ENCODE data around the gene RNF146.
"Not testable (repeated sequence)": the region's sequence is repeated elsewhere in the genome, so short reads cannot be mapped to it uniquely, and the experiment has no call there.

RNF146 gene

GRCh38 chr6:127301199-127301700 lies 34.6 kb downstream of the RNF146 start:
- Histone ChIP-seq H3K4me1 (ENCODE audit: control insufficient read depth, insufficient read depth, low read length) (no peaks in the 10 kb centered on the region), H3K9me3 (ENCODE audit: control insufficient read depth, low read length) (no peaks in the 10 kb centered on the region), H3K27ac (ENCODE audit: insufficient read depth, low read depth, low read length, poor library complexity, severe bottlenecking) (no peak overlapping the region), H3K4me3 (ENCODE audit: insufficient read depth, low read depth, low read length) (no peak overlapping the region), H3K36me3 (ENCODE audit: control insufficient read depth, insufficient read depth, low read length) (no peaks in the 10 kb centered on the region), H3K27me3 (ENCODE audit: control insufficient read depth, insufficient read depth, low read length, poor library complexity, severe bottlenecking) (no peaks in the 10 kb centered on the region)
- 96% methylated on average over 2 to 5 of the region's 6 CpGs for WGBS, 2 experiments

DNA sequence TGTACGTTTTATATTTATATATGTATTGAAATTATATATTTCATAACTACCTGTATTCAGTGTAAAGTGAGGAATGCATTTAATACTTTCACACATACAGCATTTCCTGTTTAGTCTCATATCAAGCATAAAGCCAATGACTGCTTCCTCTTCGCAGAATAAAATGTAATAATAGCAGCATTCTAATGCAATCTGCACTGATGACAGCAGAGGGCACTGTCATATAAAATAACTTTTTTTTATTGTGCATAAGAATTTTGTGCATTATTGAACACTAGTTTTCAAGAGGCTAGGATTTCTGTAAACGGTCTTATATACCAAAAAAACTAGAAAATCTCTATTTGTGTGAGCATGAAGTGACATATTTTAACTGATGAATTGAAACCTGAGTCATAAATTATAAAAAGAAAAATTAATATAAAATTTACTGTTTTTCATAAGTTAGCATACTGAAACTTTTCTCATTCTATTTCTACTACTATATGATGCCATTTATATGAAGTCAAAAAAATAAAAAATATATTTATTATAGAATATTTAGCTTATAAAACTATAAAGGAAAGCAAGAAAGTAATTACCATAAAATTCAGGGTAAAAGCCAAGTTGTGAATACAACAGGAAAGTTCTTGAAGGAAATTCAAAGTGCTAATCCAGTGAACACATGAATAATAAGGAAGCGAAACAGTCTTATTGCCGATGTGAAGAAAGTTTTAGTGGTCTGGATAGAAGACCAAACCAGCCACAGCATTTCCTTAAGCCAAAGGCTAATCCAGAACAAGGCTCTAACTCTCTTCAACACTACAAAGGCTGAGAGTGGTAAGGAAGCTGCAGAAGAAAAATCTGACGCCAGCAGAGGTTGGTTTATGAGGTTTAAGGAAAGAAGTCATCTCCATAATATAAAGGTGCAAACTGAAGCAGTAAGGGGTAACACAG lies 36.3 kb downstream of the RNF146 start:
- no peaks in the 10 kb centered on the region for H3K36me3 ChIP-seq (ENCODE audit: control insufficient read depth, insufficient read depth, low read length)

GRCh38 chr6:127303917-127304316 lies 37.3 kb downstream of the RNF146 start:
- 93% methylated on average over 3 of the region's 3 CpGs for WGBS, 2 experiments
- Histone ChIP-seq H3K4me3 (ENCODE audit: insufficient read depth, low read depth, low read length) (no peak overlapping the region), H3K36me3 (ENCODE audit: control insufficient read depth, insufficient read depth, low read length) (no peaks in the 10 kb centered on the region), H3K4me1 (ENCODE audit: control insufficient read depth, insufficient read depth, low read length) (no peaks in the 10 kb centered on the region), H3K9me3 (ENCODE audit: control insufficient read depth, low read length) (no peaks in the 10 kb centered on the region), H3K27ac (ENCODE audit: insufficient read depth, low read depth, low read length, poor library complexity, severe bottlenecking) (no peak overlapping the region), H3K27me3 (ENCODE audit: control insufficient read depth, insufficient read depth, low read length, poor library complexity, severe bottlenecking) (no peaks in the 10 kb centered on the region)

More for the DNA sequence above, 36.3 kb downstream of the RNF146 start:
- WGBS, 2 experiments: 88 to 95% methylated on average over 3 to 4 of the region's 6 CpGs
- no peak overlapping the region for H3K4me3 ChIP-seq (ENCODE audit: insufficient read depth, low read depth, low read length)
- H3K27ac ChIP-seq (ENCODE audit: insufficient read depth, low read depth, low read length, poor library complexity, severe bottlenecking): peak overlapping the region; percentile 6
- no peaks in the 10 kb centered on the region for H3K9me3 ChIP-seq (ENCODE audit: control insufficient read depth, low read length)
- no peaks in the 10 kb centered on the region for H3K27me3 ChIP-seq (ENCODE audit: control insufficient read depth, insufficient read depth, low read length, poor library complexity, severe bottlenecking)
- H3K4me1 ChIP-seq (ENCODE audit: control insufficient read depth, insufficient read depth, low read length): no peaks in the 10 kb centered on the region

- H3K4me1 ChIP-seq (ENCODE audit: control insufficient read depth, insufficient read depth, low read length): no peaks in the 10 kb centered on the region
- peaks cover 3% of the 10 kb centered on the region for H3K36me3 ChIP-seq (ENCODE audit: control insufficient read depth, insufficient read depth, low read length)
- H3K9me3 ChIP-seq (ENCODE audit: control insufficient read depth, low read length): no peaks in the 10 kb centered on the region
- H3K4me3 ChIP-seq (ENCODE audit: insufficient read depth, low read depth, low read length): no peak overlapping the region
- no peaks in the 10 kb centered on the region for H3K27me3 ChIP-seq (ENCODE audit: control insufficient read depth, insufficient read depth, low read length, poor library complexity, severe bottlenecking)
- no peak overlapping the region for H3K27ac ChIP-seq (ENCODE audit: insufficient read depth, low read depth, low read length, poor library complexity, severe bottlenecking)
- no CpG with 5 or more reads among the region's 1 CpG for WGBS, 2 experiments
Observed at GRCh38 chr6:127305741-127306140, 39.1 kb downstream of the RNF146 start.

- no peaks in the 10 kb centered on the region for H3K27me3 ChIP-seq (ENCODE audit: control insufficient read depth, insufficient read depth, low read length, poor library complexity, severe bottlenecking)
- no peak overlapping the region for H3K4me3 ChIP-seq (ENCODE audit: insufficient read depth, low read depth, low read length)
- H3K4me1 ChIP-seq (ENCODE audit: control insufficient read depth, insufficient read depth, low read length): no peaks in the 10 kb centered on the region
- no peaks in the 10 kb centered on the region for H3K36me3 ChIP-seq (ENCODE audit: control insufficient read depth, insufficient read depth, low read length)
- WGBS, 2 experiments: 73 to 80% methylated on average over 5 to 6 of the region's 6 CpGs
- no peak overlapping the region for H3K27ac ChIP-seq (ENCODE audit: insufficient read depth, low read depth, low read length, poor library complexity, severe bottlenecking)
- no peaks in the 10 kb centered on the region for H3K9me3 ChIP-seq (ENCODE audit: control insufficient read depth, low read length)
Observed at GRCh38 chr6:127317388-127318128, 50.9 kb downstream of the RNF146 start.

- no peaks in the 10 kb centered on the region for H3K9me3 ChIP-seq (ENCODE audit: control insufficient read depth, low read length)
- H3K4me3 ChIP-seq (ENCODE audit: insufficient read depth, low read depth, low read length): no peak overlapping the region
- no peaks in the 10 kb centered on the region for H3K36me3 ChIP-seq (ENCODE audit: control insufficient read depth, insufficient read depth, low read length)
- no peaks in the 10 kb centered on the region for H3K4me1 ChIP-seq (ENCODE audit: control insufficient read depth, insufficient read depth, low read length)
- 97 to 100% methylated on average over 1 of the region's 1 CpG for WGBS, 2 experiments
- no peak overlapping the region for H3K27ac ChIP-seq (ENCODE audit: insufficient read depth, low read depth, low read length, poor library complexity, severe bottlenecking)
- H3K27me3 ChIP-seq (ENCODE audit: control insufficient read depth, insufficient read depth, low read length, poor library complexity, severe bottlenecking): no peaks in the 10 kb centered on the region
Observed at GRCh38 chr6:127319686-127320085, 53.0 kb downstream of the RNF146 start.

GRCh38 chr6:127328043-127328609 lies 61.5 kb downstream of the RNF146 start:
- Histone ChIP-seq H3K27ac (ENCODE audit: insufficient read depth, low read depth, low read length, poor library complexity, severe bottlenecking) (no peak overlapping the region), H3K36me3 (ENCODE audit: control insufficient read depth, insufficient read depth, low read length) (peaks cover 3% of the 10 kb centered on the region), H3K9me3 (ENCODE audit: control insufficient read depth, low read length) (no peaks in the 10 kb centered on the region), H3K4me3 (ENCODE audit: insufficient read depth, low read depth, low read length) (no peak overlapping the region), H3K27me3 (ENCODE audit: control insufficient read depth, insufficient read depth, low read length, poor library complexity, severe bottlenecking) (no peaks in the 10 kb centered on the region), H3K4me1 (ENCODE audit: control insufficient read depth, insufficient read depth, low read length) (no peaks in the 10 kb centered on the region)

DNA sequence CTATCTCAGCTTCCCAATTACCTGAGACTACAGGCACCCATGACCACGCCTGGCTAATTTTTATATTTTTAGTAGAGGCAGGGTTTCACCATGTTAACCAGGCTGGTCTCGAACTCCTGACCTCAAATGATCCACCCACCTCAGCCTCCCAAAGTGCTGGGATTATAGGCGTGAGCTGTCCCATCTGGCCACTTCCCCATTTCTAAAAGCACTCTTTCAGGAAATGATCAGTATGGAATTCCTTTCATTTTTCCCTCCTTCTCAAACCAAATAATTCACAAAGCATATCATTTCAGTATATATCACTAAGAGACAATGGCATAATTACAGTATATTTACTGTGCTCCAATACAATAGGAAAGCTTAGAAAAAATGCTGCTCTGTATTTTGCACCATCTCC lies 64.6 kb downstream of the RNF146 start:
- WGBS, 2 experiments: 90 to 92% methylated on average over 3 of the region's 3 CpGs

DNA sequence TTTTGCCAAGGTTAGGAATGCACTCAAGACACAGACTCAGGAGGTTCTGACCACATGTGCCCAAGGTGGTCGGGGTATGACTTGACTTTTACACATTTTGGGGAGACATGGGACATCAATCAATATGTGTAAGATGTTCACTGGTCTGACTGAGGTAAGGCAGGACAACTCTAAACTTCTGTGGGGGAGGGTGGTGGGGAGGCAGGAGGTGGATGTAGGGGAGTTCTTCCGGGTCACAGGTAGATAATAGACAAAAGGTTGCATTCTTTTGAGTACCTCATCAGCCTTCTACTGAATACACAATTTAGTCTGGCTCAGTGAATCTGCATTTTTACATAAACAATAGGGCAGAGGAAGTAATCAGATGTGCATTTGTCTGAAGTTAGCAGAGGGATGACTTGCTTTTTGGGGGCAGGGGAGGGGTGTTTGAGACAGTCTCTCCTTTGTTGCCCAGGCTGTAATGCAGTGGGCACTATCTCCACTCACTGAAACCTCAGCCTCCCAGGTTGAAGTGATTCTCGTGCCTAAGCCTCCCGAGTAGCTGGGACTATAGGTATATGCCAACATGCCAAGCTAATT lies 65.8 kb downstream of the RNF146 start:
- Histone ChIP-seq H3K27me3 (ENCODE audit: control insufficient read depth, insufficient read depth, low read length, poor library complexity, severe bottlenecking) (no peaks in the 10 kb centered on the region), H3K27ac (ENCODE audit: insufficient read depth, low read depth, low read length, poor library complexity, severe bottlenecking) (no peak overlapping the region), H3K4me1 (ENCODE audit: control insufficient read depth, insufficient read depth, low read length) (no peaks in the 10 kb centered on the region), H3K36me3 (ENCODE audit: control insufficient read depth, insufficient read depth, low read length) (no peaks in the 10 kb centered on the region), H3K4me3 (ENCODE audit: insufficient read depth, low read depth, low read length) (no peak overlapping the region), H3K9me3 (ENCODE audit: control insufficient read depth, low read length) (no peaks in the 10 kb centered on the region)
- WGBS, 2 experiments: 66 to 70% methylated on average over 4 of the region's 4 CpGs

More for the DNA sequence above, 64.6 kb downstream of the RNF146 start:
- not testable (repeated sequence) for H3K27me3 ChIP-seq (ENCODE audit: control insufficient read depth, insufficient read depth, low read length, poor library complexity, severe bottlenecking); H3K9me3 ChIP-seq (ENCODE audit: control insufficient read depth, low read length); H3K36me3 ChIP-seq (ENCODE audit: control insufficient read depth, insufficient read depth, low read length); H3K4me1 ChIP-seq (ENCODE audit: control insufficient read depth, insufficient read depth, low read length); H3K4me3 ChIP-seq (ENCODE audit: insufficient read depth, low read depth, low read length); H3K27ac ChIP-seq (ENCODE audit: insufficient read depth, low read depth, low read length, poor library complexity, severe bottlenecking)
